ENCODE data around the gene DNAJB7.

DNAJB7 gene

DNA sequence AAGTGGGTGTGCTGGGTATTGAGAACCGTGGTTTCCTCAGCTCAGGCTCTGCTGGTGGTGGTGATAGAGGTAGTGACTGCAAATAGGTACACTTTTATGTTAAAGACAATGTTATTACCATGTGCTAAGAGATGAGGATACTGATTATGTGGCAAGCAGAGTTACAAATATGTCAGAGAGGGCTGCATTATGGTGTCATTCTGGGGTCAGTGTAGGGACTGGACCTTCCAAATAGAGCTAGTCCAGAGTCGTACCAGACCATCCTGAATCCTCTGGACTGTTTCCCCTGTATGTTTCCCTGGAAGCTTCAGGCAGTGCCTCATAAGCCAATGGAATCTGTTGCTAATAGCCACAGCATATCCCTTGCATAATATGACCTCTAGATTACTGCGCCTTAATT lies at the start of gene DNAJB7:
DNAJB7 (minus strand) TSS at position 101 of the 400 bp plus-strand sequence. CDS start 119 bp downstream, outside the sequence.
- Histone ChIP-seq H3K4me3 (replicated peaks; ENCODE audit: low read depth, low read length) (no peak within 1 kb of the TSS), H3K36me3 (ENCODE audit: control insufficient read depth, insufficient read depth, low read length) (no peaks in the 10 kb centered on the region; the same call in none of the 2 replicates), H3K27me3 (replicated peaks; ENCODE audit: control insufficient read depth, insufficient read depth, low read length) (no peaks in the 10 kb centered on the region)
- no peak for TF ChIP-seq CTCF (IDR thresholded peaks at IDR 0.05; ENCODE audit: insufficient read depth, low read length, poor library complexity, severe bottlenecking)
- no peak for DNase-seq (ENCODE audit: extremely low read depth, insufficient read length)

GRCh38 chr22:40908895-40909294 lies 47.0 kb upstream of the DNAJB7 start:
- DNase-seq (ENCODE audit: extremely low read depth, insufficient read length): no peak
- Histone ChIP-seq H3K27me3 (replicated peaks; ENCODE audit: control insufficient read depth, insufficient read depth, low read length) (no peaks in the 10 kb centered on the region), H3K36me3 (ENCODE audit: control insufficient read depth, insufficient read depth, low read length) (peaks cover 2% of the 10 kb centered on the region), H3K4me3 (replicated peaks; ENCODE audit: low read depth, low read length) (no peak overlapping the region)
- no peak for TF ChIP-seq CTCF (IDR thresholded peaks at IDR 0.05; ENCODE audit: insufficient read depth, low read length, poor library complexity, severe bottlenecking)

- no peak overlapping the region for H3K4me3 ChIP-seq (replicated peaks; ENCODE audit: low read depth, low read length)
- no peaks in the 10 kb centered on the region for H3K27me3 ChIP-seq (replicated peaks; ENCODE audit: control insufficient read depth, insufficient read depth, low read length)
- no peak for DNase-seq (ENCODE audit: extremely low read depth, insufficient read length)
- peaks cover 2% of the 10 kb centered on the region for H3K36me3 ChIP-seq (ENCODE audit: control insufficient read depth, insufficient read depth, low read length)
- TF ChIP-seq CTCF (IDR thresholded peaks at IDR 0.05; ENCODE audit: insufficient read depth, low read length, poor library complexity, severe bottlenecking): no peak
Measured at GRCh38 chr22:40904101-40904500, 42.2 kb upstream of the DNAJB7 start.

GRCh38 chr22:40898850-40899357 lies 37.0 kb upstream of the DNAJB7 start:
- Histone ChIP-seq H3K36me3 (ENCODE audit: control insufficient read depth, insufficient read depth, low read length) (no peaks in the 10 kb centered on the region; the same call in 1 of the 2 replicates), H3K27me3 (replicated peaks; ENCODE audit: control insufficient read depth, insufficient read depth, low read length) (no peaks in the 10 kb centered on the region), H3K4me3 (replicated peaks; ENCODE audit: low read depth, low read length) (no peak overlapping the region)
- peak; percentile 26 for DNase-seq (ENCODE audit: extremely low read depth, insufficient read length)
- TF ChIP-seq CTCF (IDR thresholded peaks at IDR 0.05; ENCODE audit: insufficient read depth, low read length, poor library complexity, severe bottlenecking): peak; percentile 54

- no peak for DNase-seq (ENCODE audit: extremely low read depth, insufficient read length)
- TF ChIP-seq CTCF (IDR thresholded peaks at IDR 0.05; ENCODE audit: insufficient read depth, low read length, poor library complexity, severe bottlenecking): no peak
- Histone ChIP-seq H3K4me3 (replicated peaks; ENCODE audit: low read depth, low read length) (no peak overlapping the region), H3K36me3 (ENCODE audit: control insufficient read depth, insufficient read depth, low read length) (no peaks in the 10 kb centered on the region), H3K27me3 (replicated peaks; ENCODE audit: control insufficient read depth, insufficient read depth, low read length) (no peaks in the 10 kb centered on the region)
Measured at GRCh38 chr22:40894417-40894816, 32.5 kb upstream of the DNAJB7 start.

GRCh38 chr22:40890881-40891280 lies 29.0 kb upstream of the DNAJB7 start:
- H3K27me3 ChIP-seq (replicated peaks; ENCODE audit: control insufficient read depth, insufficient read depth, low read length): no peaks in the 10 kb centered on the region
- no peak for DNase-seq (ENCODE audit: extremely low read depth, insufficient read length)
- H3K36me3 ChIP-seq (ENCODE audit: control insufficient read depth, insufficient read depth, low read length): no peaks in the 10 kb centered on the region
- no peak for TF ChIP-seq CTCF (IDR thresholded peaks at IDR 0.05; ENCODE audit: insufficient read depth, low read length, poor library complexity, severe bottlenecking)
- no peak overlapping the region for H3K4me3 ChIP-seq (replicated peaks; ENCODE audit: low read depth, low read length)

Data from GM06990 (cell line).